Skeletal muscle tissue (tissue), 4 donors: ENCODE results near the gene MRGPRG. TPM values are rescaled to one million over a fixed set of nuclear protein-coding genes. Genes with fewer than 3 reads are reported as not detected.

Experiments
- H3K27ac ChIP-seq: one replicate; pipeline ENCODE4 v1.7.0; 2013; ENCODE audit warnings: mild to moderate bottlenecking, low read depth, low read length, inconsistent platforms
- H3K27me3 ChIP-seq, 3 donors: one replicate each; pipeline ENCODE4 v1.7.0; 2013; ENCODE audit warnings: low read length in 3 of 3; ENCODE audit not compliant: control insufficient read depth in 3 of 3, insufficient read depth in 3 of 3
- H3K36me3 ChIP-seq, 3 donors: one replicate each; pipeline ENCODE4 v1.7.0; 2013; ENCODE audit warnings: low read length in 3 of 3; ENCODE audit not compliant: control insufficient read depth in 3 of 3, insufficient read depth in 3 of 3
- H3K4me1 ChIP-seq, 3 donors: one replicate each; pipeline ENCODE4 v1.7.0; 2013; ENCODE audit warnings: low read length in 3 of 3, mild to moderate bottlenecking in 3 of 3; ENCODE audit not compliant: control insufficient read depth in 3 of 3, insufficient read depth in 3 of 3
- H3K4me3 ChIP-seq, 3 donors: one replicate each; pipeline ENCODE4 v1.7.0; 2013; ENCODE audit warnings: low read length in 3 of 3
- H3K9ac ChIP-seq, 3 donors: one replicate each; pipeline ENCODE4 v1.7.0; 2013; ENCODE audit warnings: low read length in 3 of 3, mild to moderate bottlenecking in 3 of 3, moderate library complexity in 2 of 3, low read depth in 1 of 3
- H3K9me3 ChIP-seq, 3 donors: one replicate each; pipeline ENCODE4 v1.7.0; 2013; ENCODE audit warnings: low read length in 3 of 3; ENCODE audit not compliant: control insufficient read depth in 3 of 3
- total RNA-seq: library from RNA; depleted of rRNA; stranded (reverse); fragments of >200 nt; gene quantifications from one replicate; pipeline ENCODE4 v1.2.3, GENCODE V29; 2014
- donor health status: Osteomylitis.

The MRGPRG gene
- total RNA-seq, 1 donor from 2014 or later, result not detected

DNA sequence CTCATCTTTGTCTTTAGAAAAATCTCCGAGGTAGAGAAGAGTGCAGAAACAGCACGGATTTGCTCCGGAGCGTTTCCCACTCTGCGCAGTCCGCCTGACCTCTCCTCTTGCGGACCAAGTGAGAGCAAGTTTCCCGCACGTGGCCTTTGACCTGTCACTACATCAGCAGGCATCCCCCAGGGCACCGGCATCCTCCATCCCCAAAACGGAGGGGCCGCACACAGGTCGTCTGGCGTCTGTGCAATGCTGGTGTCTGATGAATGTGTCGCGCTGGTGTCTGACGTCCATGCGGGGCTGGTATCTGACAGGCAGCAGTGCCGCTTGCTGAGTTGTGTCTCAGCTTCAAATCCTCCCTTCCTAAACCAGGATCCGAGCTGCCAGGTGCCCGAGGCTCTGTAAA is 14.3 kb upstream of the MRGPRG start:
- H3K27me3 ChIP-seq, result peaks cover 31 to 34% (median 34%) of the 10 kb centered on the region in 3 donors
- H3K9me3 ChIP-seq, result no peaks in the 10 kb centered on the region
- H3K27ac ChIP-seq, result no peak overlapping the region
- H3K36me3 ChIP-seq, result no peaks in the 10 kb centered on the region
- H3K9ac ChIP-seq, result no peak overlapping the region
- H3K4me1 ChIP-seq, result peaks cover 0 to 11% (median 8%) of the 10 kb centered on the region in 3 donors
- H3K4me3 ChIP-seq, result no peak overlapping the region

DNA sequence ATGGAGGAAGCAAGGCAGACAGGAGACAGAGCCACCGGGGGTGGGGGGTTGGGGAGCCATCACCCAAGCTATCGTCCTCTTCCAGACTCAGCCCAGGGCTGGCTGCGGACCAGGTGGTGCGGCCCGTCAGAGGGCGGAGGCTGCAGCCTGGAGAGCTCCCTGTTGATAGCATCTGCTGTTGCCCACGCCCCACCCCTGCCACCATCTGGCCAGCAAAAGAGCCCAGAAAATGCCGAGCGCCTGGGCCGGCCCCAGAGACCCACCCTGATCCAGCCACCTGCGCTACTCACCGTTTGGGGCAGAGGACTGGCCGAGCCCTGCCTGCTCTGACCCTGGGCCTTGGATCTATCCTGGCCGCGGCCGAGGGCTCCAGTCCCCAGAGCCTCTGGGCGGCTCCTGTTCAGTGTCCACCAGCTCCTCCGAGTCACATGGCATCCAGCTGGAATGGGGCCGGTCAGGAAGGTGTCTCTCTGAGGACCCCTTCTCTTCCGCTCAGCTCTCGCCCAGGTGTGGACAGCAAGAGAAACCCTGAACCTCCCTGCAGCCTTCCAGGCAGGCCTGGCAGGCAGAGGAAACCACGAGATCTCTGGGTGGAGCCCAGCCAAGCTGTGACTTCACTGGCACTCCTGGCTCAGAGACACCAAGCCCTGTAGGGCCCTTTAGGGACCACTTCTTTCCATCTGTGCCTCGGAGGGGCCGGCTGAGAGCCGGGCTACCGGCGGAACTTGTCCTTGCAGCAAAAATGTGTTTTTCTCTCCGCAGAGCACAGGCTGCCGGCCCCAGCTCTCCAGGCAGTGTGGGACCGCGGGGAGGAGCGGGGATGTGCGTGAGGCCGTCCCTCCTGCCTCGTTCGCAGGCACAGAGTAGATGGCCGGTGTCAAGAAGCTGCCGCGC is 13.5 kb upstream of the MRGPRG start, which contains the start of gene MRGPRE:
MRGPRE (minus strand) TSS at position 567 of the 894 bp plus-strand sequence. CDS start 3,618 bp downstream, outside the sequence.
- Histone ChIP-seq H3K27ac (no peak within 1 kb of the TSS), H3K9ac (peak within 1 kb of the TSS in 2 of 3 donors; percentile 33 to 45), H3K4me3 (peak within 1 kb of the TSS in 2 of 3 donors; percentile 20 to 49), H3K27me3 (peaks cover 31 to 40% (median 39%) of the 10 kb centered on the region in 3 donors), H3K9me3 (no peaks in the 10 kb centered on the region), H3K36me3 (no peaks in the 10 kb centered on the region), H3K4me1 (peaks cover 0 to 11% (median 8%) of the 10 kb centered on the region in 3 donors)

DNA sequence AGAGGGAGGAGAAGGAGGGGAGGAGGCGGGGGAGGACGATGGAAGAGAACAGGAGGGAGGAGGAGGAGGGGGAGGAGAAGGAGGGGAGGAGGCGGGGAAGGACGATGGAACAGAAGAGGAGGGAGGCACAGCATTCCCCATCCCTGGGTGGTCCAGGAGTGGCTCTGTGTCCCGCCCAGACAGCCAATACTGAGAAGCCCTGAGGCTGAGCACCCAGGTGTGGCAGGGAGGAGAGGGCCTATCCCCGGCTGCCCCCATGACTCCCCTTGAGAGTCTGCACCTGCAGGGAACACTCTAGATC is 12.9 kb upstream of the MRGPRG start:
- H3K36me3 ChIP-seq, result no peaks in the 10 kb centered on the region
- H3K9me3 ChIP-seq, result no peaks in the 10 kb centered on the region
- H3K27me3 ChIP-seq, result peaks cover 31 to 44% (median 39%) of the 10 kb centered on the region in 3 donors
- no peak overlapping the region for H3K4me3 ChIP-seq
- H3K27ac ChIP-seq, result no peak overlapping the region
- H3K4me1 ChIP-seq, result peaks cover 0 to 11% (median 8%) of the 10 kb centered on the region in 3 donors
- H3K9ac ChIP-seq, result no peak overlapping the region

DNA sequence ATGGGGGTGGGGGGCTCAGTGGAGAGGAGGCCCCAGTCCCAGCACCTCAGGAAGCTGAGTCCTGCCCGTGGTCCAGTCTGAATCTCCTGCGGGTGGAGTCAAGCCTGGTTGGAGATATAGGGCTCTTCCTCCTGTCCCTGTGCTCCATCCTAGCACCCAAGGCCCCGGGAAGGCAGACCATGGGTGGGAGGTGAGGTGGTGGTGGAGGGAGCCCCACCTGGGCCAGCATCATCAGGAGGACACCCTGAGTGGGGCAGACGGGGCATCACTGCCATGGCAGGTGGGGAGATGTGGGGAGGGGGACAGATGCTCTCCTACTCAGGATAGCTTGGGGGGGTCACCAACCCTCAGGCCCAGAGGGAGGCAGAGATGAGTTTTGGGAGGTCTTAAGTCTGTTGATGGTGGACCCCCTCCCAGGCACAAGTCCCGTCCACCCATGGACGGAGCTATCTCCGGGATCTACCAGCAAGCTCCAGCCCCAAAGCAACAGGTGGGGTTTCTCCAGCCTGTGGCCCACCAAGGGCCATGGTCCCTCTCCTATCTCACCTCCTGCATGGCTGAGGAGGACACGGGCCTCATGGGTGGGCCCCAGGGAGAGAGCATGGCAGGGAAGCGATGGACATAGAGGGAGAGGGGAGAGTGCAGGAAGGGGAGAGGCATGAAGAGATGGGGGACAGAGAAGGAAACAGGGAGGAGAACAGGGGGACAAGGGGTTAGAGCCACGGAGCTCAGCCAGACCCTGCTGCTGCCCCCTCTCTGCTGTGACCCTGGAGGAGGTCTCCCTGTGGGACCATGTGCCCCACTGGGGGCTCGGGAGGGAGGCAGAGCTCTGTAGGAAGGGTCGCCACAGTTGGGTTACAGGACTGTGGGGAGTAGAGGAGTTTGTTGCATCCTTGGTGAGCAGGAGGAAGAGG is 12.3 kb upstream of the MRGPRG start:
- peaks cover 31 to 48% (median 41%) of the 10 kb centered on the region in 3 donors for H3K27me3 ChIP-seq
- no peak overlapping the region for H3K4me3 ChIP-seq
- no peak overlapping the region for H3K27ac ChIP-seq
- peaks cover 0 to 11% (median 8%) of the 10 kb centered on the region in 3 donors for H3K4me1 ChIP-seq
- H3K9me3 ChIP-seq, result no peaks in the 10 kb centered on the region
- no peak overlapping the region for H3K9ac ChIP-seq
- H3K36me3 ChIP-seq, result no peaks in the 10 kb centered on the region

DNA sequence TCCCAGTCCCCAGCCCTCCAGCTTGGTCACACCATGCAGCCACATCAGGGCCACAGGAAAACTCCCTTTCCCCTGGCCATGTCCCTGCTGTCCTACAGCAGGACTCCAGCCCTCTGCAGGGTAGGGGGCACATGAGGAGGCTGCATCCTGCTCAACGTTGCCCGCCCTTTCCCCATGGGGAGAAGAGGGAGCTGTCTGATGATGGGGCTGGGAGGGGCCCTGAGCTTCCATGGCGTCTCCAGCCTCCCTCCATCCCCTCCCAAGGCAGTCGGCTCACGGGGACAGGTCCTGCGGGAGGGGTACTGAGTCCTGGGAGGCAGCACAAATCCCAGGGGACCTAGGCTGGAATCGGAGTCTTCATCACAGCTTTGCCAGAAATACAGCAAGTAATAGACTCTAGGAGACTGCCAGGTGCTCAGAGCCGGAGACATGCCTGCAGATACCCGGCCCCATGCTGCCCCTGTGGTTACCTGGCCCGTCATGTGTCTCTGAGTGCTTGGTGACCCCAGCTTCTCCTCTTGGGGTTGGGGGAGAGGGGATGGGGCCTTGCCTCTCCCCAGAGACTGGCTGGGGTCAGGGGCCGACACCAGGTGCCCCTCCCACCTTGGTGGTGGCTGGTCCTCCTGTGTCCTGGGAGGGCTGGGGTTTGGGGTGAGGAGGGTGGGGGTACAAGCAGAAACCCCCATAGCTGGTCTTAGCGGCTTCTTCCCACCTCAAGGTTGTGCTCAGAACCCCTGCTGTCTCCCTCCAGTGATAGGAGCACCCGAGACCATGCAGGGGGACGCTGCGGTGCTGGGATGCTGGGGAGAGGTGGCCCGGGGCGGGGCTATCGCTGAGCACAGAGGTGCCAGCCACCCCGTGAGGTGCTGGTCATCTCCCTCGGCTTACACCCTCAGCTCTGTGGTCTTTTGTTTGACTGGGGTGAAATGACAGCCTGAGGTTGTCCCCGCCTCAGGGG is 11.3 kb upstream of the MRGPRG start:
- Histone ChIP-seq H3K36me3 (no peaks in the 10 kb centered on the region), H3K27me3 (peaks cover 31 to 56% (median 50%) of the 10 kb centered on the region in 3 donors), H3K9ac (peak overlapping the region in 1 of 3 donors; percentile 8), H3K9me3 (no peaks in the 10 kb centered on the region), H3K4me3 (no peak overlapping the region), H3K4me1 (peaks cover 0 to 11% (median 8%) of the 10 kb centered on the region in 3 donors), H3K27ac (no peak overlapping the region)

DNA sequence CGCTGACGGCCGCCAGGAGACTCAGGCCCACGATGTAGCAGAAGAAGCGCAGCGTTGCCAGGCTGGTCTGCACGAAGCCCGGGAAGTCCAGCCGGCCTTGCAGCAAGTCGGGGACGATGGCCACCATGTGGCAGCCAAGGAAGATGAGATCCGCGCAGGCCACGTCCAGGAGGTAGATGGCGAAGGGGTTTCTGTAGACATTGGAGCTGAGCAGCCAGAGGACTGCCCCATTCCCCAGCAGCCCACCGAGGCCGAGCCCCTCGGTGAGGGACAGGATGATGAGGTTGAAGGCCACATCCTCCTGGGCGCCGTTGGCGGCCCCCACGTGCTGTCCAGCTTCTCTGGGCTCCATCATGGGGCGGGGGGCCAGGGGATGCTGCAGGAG is 9.8 kb upstream of the MRGPRG start:
- Histone ChIP-seq H3K36me3 (no peaks in the 10 kb centered on the region), H3K27ac (no peak overlapping the region), H3K9me3 (no peaks in the 10 kb centered on the region), H3K4me1 (peaks cover 0 to 11% (median 8%) of the 10 kb centered on the region in 3 donors), H3K9ac (no peak overlapping the region), H3K4me3 (no peak overlapping the region), H3K27me3 (peaks cover 43 to 70% (median 61%) of the 10 kb centered on the region in 3 donors)

DNA sequence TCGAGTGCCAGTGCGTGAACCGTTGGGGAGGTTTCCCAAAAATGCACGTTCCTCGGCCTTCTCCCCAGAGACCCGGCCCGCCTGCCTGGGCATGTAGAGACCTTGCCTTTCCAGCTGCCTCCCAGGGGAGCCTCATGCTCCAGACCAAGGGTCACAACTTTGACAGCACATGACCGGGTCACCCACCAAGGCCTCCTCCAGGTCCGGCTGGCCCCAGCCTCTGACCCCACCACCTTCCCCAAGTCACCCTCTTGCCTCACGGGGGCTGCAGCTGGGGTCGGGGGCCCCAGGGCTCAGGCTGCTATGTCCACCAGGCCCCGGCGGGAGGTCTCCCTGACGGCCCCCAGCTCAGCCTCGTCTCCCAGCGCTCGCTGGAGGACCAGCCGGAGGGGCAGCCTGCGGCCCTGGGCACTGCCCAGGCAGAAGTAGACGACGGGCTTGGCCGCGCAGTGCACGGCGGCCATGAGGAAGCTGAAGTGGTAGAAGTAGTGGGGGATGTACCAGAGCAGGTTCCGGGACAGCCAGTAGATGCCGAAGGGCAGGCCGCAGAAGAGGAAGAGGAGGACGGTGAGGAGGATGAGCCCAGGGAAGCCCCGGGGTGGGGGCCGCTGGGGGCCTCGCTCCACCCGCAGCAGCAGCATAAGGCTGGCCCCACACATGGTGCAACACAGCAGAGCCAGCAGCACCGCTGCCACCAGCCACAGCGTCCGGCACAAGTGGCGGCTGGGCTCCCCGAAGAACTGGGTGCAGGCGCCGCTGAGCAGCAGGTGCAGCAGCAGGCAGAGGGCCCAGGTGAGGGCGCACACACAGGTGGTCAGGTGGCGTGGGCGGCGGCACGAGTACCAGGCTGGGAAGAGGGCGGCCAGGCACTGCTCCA is 9.2 kb upstream of the MRGPRG start:
- peaks cover 45 to 76% (median 63%) of the 10 kb centered on the region in 3 donors for H3K27me3 ChIP-seq
- H3K4me1 ChIP-seq, result peaks cover 0 to 11% (median 8%) of the 10 kb centered on the region in 3 donors
- no peak overlapping the region for H3K9ac ChIP-seq
- H3K27ac ChIP-seq, result no peak overlapping the region
- H3K36me3 ChIP-seq, result no peaks in the 10 kb centered on the region
- H3K9me3 ChIP-seq, result no peaks in the 10 kb centered on the region
- no peak overlapping the region for H3K4me3 ChIP-seq

DNA sequence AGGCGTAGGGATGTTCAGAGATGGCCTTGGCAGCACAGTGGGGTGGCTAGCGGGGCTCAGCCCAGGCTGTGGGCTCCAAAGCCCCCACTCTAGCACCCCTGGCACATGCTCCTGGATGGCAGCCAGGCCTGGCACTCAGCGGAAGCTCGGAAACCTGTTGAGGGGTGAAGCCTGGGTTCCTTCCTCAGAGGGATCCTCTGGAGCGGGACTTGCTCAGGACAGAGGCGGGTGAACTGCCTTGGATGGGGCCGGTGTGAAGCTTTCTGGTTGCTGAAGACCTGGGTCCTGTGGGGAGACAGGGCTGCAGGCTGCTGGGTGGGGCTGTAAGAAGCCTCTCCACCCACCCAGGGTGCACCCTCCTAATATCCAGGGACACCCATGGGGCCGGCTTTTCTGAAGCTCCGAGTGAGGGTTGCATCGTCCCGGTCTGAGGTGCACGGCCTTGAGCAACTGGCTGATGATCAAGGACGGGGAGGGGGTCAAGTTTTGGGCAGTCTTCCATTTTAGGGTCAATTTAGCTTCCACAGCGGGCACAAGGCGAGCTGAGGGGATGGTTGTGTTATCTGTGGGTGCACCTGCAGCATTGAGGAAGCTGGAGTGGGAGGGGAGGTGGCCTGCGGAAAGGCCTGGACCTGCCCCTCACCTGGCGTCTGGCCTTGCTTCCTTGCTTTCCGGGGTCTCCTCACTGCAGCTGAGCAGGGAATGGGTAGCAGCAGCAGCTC is 8.4 kb upstream of the MRGPRG start:
- Histone ChIP-seq H3K9ac (no peak overlapping the region), H3K4me3 (no peak overlapping the region), H3K36me3 (no peaks in the 10 kb centered on the region), H3K9me3 (no peaks in the 10 kb centered on the region), H3K27me3 (peaks cover 41 to 80% (median 67%) of the 10 kb centered on the region in 3 donors), H3K27ac (no peak overlapping the region), H3K4me1 (peaks cover 0 to 5% (median 5%) of the 10 kb centered on the region in 3 donors)
